GOT3 (cell line): Measurements from ENCODE around the gene RAB34.
A peak's percentile ranks its signal among the peaks of the same experiment; 100 is the strongest.
"Not testable (repeated sequence)": the region's sequence is repeated elsewhere in the genome, so short reads cannot be mapped to it uniquely, and the experiment has no call there.

ENCODE experiments used
- DNase-seq: peaks from one replicate; lab custom pipeline; 2025; ENCODE audit warnings: mixed read lengths; lab: John Stamatoyannopoulos, UW

The RAB34 gene

DNA sequence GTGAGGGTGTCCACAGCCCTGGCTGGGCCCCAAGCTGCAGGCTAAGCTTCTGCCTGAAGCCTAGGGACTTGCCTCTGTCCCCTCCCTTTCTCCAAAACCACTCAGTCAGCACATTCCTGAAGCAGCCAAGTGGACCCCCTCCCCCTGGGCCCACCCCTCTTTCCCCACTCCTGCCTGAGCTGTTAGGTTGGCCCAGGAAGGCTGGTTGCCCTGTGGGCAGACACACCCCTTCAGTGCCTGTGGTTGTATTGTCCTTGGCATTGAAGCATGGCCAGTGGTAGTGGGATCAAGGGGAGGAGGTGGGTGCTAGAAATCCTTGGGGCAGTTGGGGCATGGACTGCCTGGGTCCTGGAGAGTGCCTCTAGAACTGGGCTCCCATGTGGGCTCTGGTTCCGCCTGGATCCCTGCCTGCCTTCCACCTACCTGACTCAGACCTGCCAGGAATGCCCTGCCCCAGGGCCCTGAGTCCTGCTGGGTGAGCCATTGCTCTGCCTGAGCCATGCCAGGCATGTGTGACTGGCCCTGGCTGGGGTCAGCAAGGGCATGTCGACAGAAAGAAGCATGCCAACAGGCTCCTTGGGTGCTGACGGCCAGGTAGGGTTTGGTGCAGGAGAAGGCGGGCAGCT lies 28.2 kb upstream of the RAB34 start:
- no peak for DNase-seq

- DNase-seq, result no peak
Measured at GRCh38 chr17:28744972-28745785, 27.5 kb upstream of the RAB34 start.

DNA sequence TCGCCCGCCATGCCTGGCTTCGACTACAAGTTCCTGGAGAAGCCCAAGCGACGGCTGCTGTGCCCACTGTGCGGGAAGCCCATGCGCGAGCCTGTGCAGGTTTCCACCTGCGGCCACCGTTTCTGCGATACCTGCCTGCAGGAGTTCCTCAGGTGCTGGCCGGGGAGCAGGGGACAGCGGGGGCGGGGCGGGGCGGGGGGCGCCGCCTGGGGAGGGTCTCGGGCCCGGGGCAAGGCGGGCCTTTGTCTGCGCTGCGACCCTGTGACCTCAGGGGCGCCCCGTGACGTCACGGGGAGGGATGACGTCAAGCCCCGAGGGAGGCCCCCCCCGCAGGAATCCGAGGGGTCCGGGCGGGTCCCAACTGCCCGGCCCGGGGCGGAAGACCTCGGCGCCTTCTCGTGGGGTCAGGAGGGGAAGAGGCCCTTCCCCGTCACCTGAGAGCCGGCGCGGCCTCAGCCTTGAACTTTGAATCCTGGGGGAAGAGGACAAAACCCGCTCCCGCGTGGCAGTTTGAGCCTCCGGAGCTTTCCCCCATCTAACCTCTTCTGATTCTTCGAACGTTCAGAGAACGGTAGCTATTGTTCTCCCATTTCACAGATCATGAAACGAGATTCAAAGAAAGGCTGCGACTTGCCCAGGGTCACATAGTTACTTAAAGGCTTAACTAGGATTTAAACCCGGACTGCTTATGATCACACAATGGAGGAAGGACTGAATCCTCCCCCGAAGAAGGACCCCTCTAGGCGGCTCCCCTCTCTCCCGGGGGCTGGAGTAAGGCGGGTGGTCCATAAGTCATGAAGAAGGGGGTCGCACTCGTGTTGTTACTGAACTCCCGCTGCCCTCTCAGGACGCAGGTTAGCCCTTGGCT lies 26.7 kb upstream of the RAB34 start:
- no peak for DNase-seq

GRCh38 chr17:28743243-28744103 lies 25.8 kb upstream of the RAB34 start, which contains the start of gene TRAF4:
Gene TRAF4, plus strand, starts transcription at chr17:28744011. Its CDS starts 102 bp downstream, at chr17:28744113.
- peak; percentile 75 for DNase-seq

GRCh38 chr17:28741358-28742349 lies 24.0 kb upstream of the RAB34 start:
- DNase-seq, result no peak

DNA sequence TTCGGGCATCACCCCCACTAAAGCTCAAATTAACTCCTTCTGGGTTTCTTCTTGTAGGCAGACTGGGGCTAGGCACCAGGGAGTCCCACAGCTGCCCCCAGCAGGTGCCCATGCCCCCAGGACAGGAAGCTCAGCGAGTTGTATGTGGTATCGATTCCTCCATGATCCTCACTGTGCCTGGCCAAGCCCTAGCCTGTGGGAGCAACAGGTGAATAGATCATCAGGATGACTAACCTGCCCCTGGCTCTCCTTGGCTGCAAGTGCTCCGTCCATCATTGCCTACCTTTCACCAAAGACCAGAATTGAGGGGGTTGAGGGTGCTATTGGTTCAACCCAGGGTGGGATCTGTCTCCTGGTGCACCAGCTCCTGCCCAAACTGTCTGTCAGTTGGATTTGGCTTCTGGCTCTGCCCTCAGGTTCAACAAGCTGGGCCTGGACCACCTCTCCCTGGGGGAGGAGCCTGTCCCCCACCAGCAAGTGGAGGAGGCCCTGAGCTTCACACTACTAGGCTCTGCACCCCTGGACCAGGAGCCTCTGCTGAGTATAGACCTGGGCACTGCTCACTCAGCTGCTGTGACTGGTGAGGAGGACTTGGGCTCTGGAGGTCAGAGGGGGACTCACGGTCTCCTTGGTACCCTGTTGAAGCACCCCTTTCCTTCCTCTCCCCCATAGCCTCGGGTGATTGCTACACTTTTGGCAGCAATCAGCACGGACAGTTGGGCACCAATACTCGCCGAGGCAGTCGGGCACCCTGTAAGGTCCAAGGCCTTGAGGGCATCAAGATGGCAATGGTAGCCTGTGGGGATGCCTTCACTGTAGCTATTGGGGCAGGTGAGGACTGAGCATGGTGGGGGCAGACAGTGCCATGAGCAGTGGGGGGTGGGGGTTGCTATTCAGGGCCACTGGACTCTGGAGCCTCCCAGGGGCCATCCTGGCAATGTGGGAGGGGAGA lies 23.0 kb upstream of the RAB34 start:
- DNase-seq, result no peak

GRCh38 chr17:28738680-28739384 lies 21.2 kb upstream of the RAB34 start:
- no peak for DNase-seq

DNA sequence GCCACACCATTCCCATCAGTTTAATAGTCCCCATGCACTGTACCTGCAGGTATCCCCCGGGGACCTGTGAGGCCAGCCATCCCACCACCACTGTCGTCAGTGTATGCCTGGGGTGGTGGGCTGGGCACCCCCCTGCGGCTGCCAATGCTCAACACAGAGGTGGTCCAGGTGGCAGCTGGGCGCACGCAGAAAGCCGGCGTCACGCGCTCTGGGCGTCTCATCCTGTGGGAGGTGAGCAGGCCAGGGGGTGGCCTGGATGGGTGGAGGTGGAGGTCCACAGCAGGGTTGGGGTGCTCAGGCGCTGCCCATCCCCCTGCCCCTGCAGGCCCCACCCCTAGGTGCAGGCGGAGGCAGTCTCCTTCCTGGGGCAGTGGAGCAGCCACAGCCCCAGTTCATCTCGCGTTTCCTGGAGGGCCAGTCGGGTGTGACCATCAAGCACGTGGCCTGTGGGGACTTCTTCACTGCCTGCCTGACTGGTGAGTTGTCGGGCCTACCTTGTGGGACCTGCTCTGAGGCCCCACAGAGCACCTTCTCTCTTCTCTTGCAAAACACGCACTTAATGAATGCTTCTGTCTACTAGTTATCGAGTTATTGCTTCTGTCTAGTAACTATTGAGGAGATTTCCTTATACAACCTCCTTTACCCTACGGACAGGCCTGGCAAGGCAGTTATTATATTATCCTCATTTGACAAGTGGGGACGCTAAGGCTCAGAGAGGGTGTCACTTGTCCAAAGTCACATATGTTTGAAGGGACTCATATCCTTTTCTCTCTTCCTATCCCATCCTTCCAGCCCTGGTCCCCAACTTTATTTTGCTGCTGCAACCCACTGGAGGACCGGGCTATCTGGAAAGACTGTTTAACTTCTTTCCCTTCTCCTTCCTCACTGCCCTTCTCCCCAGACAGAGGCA lies 20.4 kb upstream of the RAB34 start:
- no peak for DNase-seq

- DNase-seq, result no peak
Measured at GRCh38 chr17:28737316-28737715, 19.6 kb upstream of the RAB34 start.

DNA sequence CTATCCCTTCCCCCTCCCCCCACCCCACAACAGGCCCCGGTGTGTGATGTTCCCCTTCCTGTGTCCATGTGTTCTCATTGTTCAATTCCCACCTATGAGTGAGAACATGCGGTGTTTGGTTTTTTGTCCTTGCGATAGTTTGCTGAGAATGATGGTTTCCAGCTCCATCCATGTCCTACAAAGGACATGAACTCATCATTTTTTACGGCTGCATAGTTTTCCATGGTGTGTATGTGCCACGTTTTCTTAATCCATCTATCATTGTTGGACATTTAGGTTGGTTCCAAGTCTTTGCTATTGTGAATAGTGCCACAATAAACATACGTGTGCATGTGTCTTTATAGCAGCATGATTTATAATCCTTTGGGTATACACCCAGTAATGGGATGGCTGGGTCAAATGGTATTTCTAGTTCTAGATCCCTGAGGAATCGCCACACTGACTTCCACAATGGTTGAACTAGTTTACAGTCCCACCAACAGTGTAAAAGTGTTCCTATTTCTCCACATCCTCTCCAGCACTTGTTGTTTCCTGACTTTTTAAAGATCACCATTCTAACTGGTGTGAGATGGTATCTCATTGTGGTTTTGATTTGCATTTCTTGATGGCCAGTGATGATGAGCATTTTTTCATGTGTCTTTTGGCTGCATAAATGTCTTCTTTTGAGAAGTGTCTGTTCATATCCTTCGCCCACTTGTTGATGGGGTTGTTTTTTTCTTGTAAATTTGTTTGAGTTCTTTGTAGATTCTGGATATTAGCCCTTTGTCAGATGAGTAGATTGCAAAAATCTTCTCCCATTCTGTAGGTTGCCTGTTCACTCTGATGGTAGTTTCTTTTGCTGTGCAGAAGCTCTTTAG lies 18.5 kb upstream of the RAB34 start:
- not testable (repeated sequence) for DNase-seq

GRCh38 chr17:28735242-28735722 lies 17.6 kb upstream of the RAB34 start:
- DNase-seq, result no peak

GRCh38 chr17:28734712-28735241 lies 17.1 kb upstream of the RAB34 start:
- no peak for DNase-seq

GRCh38 chr17:28733346-28733745 lies 15.7 kb upstream of the RAB34 start:
- no peak for DNase-seq

DNA sequence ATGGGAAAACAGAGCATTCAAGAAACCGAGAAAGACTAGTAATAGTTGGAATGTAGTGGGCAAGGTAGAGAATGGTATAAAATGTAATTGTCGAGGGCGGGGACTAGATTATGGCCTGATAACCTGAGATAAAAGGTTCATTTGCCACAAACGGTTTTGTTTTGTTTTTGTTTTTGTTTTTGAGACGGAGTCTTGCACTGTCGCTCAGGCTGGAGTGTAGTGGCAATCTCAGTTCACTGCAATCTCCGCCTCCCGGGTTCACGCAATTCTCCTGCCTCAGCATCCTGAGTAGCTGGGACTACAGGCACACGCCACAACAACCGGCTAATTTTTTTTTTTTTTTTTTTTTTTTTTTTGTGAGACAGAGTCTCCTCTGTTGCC lies 12.3 kb upstream of the RAB34 start:
- DNase-seq, result no peak

DNA sequence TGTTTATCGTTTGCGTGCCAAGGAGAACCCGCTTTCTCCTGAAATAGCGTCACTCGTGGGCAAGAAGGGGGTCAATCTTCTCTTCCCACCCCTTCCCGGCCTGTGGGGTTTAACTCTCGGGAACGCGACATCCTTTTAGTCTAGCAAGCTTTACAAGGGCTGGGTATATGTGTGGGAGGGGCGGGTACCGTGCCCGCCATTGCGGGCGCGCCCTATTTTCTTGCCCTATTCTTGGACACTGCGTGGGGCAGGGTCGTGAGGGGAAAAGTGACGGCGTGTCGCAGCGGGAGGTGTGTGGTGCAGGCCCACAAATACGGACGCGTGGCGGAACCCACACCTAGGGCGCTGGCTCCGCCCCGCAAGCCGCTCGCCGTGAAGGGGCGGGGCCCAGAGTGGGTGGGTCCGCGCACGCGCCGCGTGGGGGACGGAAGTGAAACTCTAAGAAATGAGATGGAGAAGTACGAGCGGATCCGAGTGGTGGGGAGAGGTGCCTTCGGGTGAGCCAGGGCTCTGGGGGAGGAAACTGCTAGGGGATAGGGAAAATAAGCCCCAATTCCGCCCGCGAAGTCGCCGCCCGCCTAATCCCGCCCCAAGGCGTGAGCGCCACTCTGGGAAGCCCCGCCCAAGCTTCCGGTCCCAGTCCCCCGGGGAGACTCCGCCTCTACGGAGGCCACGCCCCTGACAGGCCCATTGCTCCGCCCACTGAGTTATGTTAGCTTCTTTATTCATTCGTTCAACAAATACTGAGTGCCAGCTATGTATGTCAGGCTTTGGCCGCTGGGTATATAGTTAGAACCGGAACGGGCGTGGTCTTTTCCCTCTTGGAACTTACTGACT lies 10.9 kb upstream of the RAB34 start, which contains the start of gene NEK8:
TSS of gene NEK8 (plus strand) at position 425 of the 837 bp plus-strand sequence. CDS start at position 451, 26 bp downstream.
- DNase-seq, result peak; percentile 80
